Measurements from ENCODE around the gene NAIF1. TPM values are rescaled to one million over a fixed set of nuclear protein-coding genes. Genes with fewer than 3 reads are reported as not detected.

The NAIF1 gene
- total RNA-seq, 1 experiment from 2014 or later, result 17.3 TPM

- Histone ChIP-seq H3K27ac (no peak overlapping the region), H3K4me3 (no peak overlapping the region), H3F3A (ENCODE audit: insufficient read depth, low read depth) (peaks cover 12% of the 10 kb centered on the region; the same call in 1 of the 2 replicates), H2AFZ (no peak overlapping the region), H3K9me3 (ENCODE audit: insufficient read depth, low read depth) (no peaks in the 10 kb centered on the region), H3K36me3 (ENCODE audit: low read depth) (no peaks in the 10 kb centered on the region), H3K4me1 (replicated peaks; ENCODE audit: insufficient read depth) (peaks cover 6% of the 10 kb centered on the region; the same call in 1 of the 2 replicates), H3K9me2 (ENCODE audit: insufficient read depth) (no peaks in the 10 kb centered on the region), H3K4me2 (no peak overlapping the region), H4K20me1 (ENCODE audit: insufficient read depth) (no peaks in the 10 kb centered on the region), H3K27me3 (ENCODE audit: insufficient read depth, low read depth) (no peaks in the 10 kb centered on the region), H3K79me2 (ENCODE audit: low read depth) (no peaks in the 10 kb centered on the region)
- TF ChIP-seq EZH2 (IDR thresholded peaks at IDR 0.05; ENCODE audit: low read depth) (no peak), CTCF (conservative IDR thresholded peaks at IDR 0.05) (no peak)
- POLR2A ChIA-PET (ENCODE audit: unreplicated experiment), result no interaction called here
- no peak for DNase-seq
- intact Hi-C loops (cut with micrococcal nuclease; ENCODE audit: unreplicated experiment), result no loop called here
- BruUV-seq (replicated peaks), result no TSS peak
- CTCF ChIA-PET, result interaction anchor here (1.4 kb wide), 1 partner anchor 72 kb away, joined by 3 read pairs; no protein-coding TSS in a partner anchor
Observed at GRCh38 chr9:128027705-128028104, 39.4 kb downstream of the NAIF1 start.

GRCh38 chr9:128026773-128027541 is 40.2 kb downstream of the NAIF1 start:
- Histone ChIP-seq H3K9me2 (ENCODE audit: insufficient read depth) (no peaks in the 10 kb centered on the region), H3K9me3 (ENCODE audit: insufficient read depth, low read depth) (no peaks in the 10 kb centered on the region), H4K20me1 (ENCODE audit: insufficient read depth) (no peaks in the 10 kb centered on the region), H3K4me2 (no peak overlapping the region), H3K4me3 (no peak overlapping the region), H3K79me2 (ENCODE audit: low read depth) (no peaks in the 10 kb centered on the region), H3F3A (ENCODE audit: insufficient read depth, low read depth) (peaks cover 12% of the 10 kb centered on the region; the same call in 1 of the 2 replicates), H2AFZ (no peak overlapping the region), H3K36me3 (ENCODE audit: low read depth) (no peaks in the 10 kb centered on the region), H3K27ac (no peak overlapping the region), H3K27me3 (ENCODE audit: insufficient read depth, low read depth) (no peaks in the 10 kb centered on the region), H3K4me1 (replicated peaks; ENCODE audit: insufficient read depth) (peaks cover 6% of the 10 kb centered on the region; the same call in 1 of the 2 replicates)
- CTCF ChIA-PET, result interaction anchor here (1.1 to 1.4 kb wide), 2 partner anchors 72 to 91 kb away, joined by 3 read pairs; no protein-coding TSS in a partner anchor
- BruUV-seq (replicated peaks), result no TSS peak
- no peak for DNase-seq
- intact Hi-C loops (cut with micrococcal nuclease; ENCODE audit: unreplicated experiment), result no loop called here
- POLR2A ChIA-PET (ENCODE audit: unreplicated experiment), result no interaction called here
- no peak for TF ChIP-seq EZH2 (IDR thresholded peaks at IDR 0.05; ENCODE audit: low read depth)

GRCh38 chr9:128026255-128026772 is 40.8 kb downstream of the NAIF1 start:
- Histone ChIP-seq H3K79me2 (ENCODE audit: low read depth) (no peaks in the 10 kb centered on the region), H3K36me3 (ENCODE audit: low read depth) (no peaks in the 10 kb centered on the region), H4K20me1 (ENCODE audit: insufficient read depth) (no peaks in the 10 kb centered on the region), H3K27me3 (ENCODE audit: insufficient read depth, low read depth) (no peaks in the 10 kb centered on the region), H2AFZ (no peak overlapping the region), H3K9me2 (ENCODE audit: insufficient read depth) (no peaks in the 10 kb centered on the region), H3K27ac (no peak overlapping the region), H3K9me3 (ENCODE audit: insufficient read depth, low read depth) (no peaks in the 10 kb centered on the region), H3K4me2 (no peak overlapping the region), H3K4me3 (no peak overlapping the region), H3F3A (ENCODE audit: insufficient read depth, low read depth) (peaks cover 18% of the 10 kb centered on the region; the same call in 1 of the 2 replicates), H3K4me1 (replicated peaks; ENCODE audit: insufficient read depth) (peaks cover 6% of the 10 kb centered on the region; the same call in 1 of the 2 replicates)
- POLR2A ChIA-PET (ENCODE audit: unreplicated experiment), result no interaction called here
- CTCF ChIA-PET, result interaction anchor here (1.0 to 1.4 kb wide), 3 partner anchors 8 to 91 kb away, joined by 3 read pairs; no protein-coding TSS in a partner anchor
- intact Hi-C loops (cut with micrococcal nuclease; ENCODE audit: unreplicated experiment), result no loop called here
- BruUV-seq (replicated peaks), result no TSS peak
- no peak for DNase-seq
- TF ChIP-seq EZH2 (IDR thresholded peaks at IDR 0.05; ENCODE audit: low read depth) (no peak), CTCF (conservative IDR thresholded peaks at IDR 0.05) (no peak)
